ENCODE data around the gene CEP192.
"Not testable (repeated sequence)": the region's sequence is repeated elsewhere in the genome, so short reads cannot be mapped to it uniquely, and the experiment has no call there.

Gene CEP192

GRCh38 chr18:13067124-13067523 lies 76.0 kb downstream of the CEP192 start:
- no peak overlapping the region for H3K9ac ChIP-seq (ENCODE audit: low read length in 2 of 2)
- H3K36me3 ChIP-seq (ENCODE audit: control insufficient read depth in 2 of 2, insufficient read depth in 2 of 2, low read length in 2 of 2) = peaks cover 32 to 36% of the 10 kb centered on the region in 2 donors
- no peaks in the 10 kb centered on the region for H3K27me3 ChIP-seq (ENCODE audit: control insufficient read depth in 1 of 2, insufficient read depth in 2 of 2, low read length in 2 of 2)
- no peaks in the 10 kb centered on the region for H3K9me3 ChIP-seq (ENCODE audit: control insufficient read depth in 2 of 2, low read length in 2 of 2)
- H3K4me3 ChIP-seq (ENCODE audit: low read length in 2 of 2) = no peak overlapping the region
- no peaks in the 10 kb centered on the region for H3K4me1 ChIP-seq (ENCODE audit: control insufficient read depth, insufficient read depth, low read length)
- H3K27ac ChIP-seq (ENCODE audit: low read length) = no peak overlapping the region

GRCh38 chr18:13067966-13068365 lies 76.8 kb downstream of the CEP192 start:
- Histone ChIP-seq H3K4me1 (ENCODE audit: control insufficient read depth, insufficient read depth, low read length) (no peaks in the 10 kb centered on the region), H3K27ac (ENCODE audit: low read length) (no peak overlapping the region), H3K4me3 (ENCODE audit: low read length in 2 of 2) (no peak overlapping the region), H3K27me3 (ENCODE audit: control insufficient read depth in 1 of 2, insufficient read depth in 2 of 2, low read length in 2 of 2) (no peaks in the 10 kb centered on the region), H3K36me3 (ENCODE audit: control insufficient read depth in 2 of 2, insufficient read depth in 2 of 2, low read length in 2 of 2) (peaks cover 33 to 36% of the 10 kb centered on the region in 2 donors), H3K9ac (ENCODE audit: low read length in 2 of 2) (no peak overlapping the region), H3K9me3 (ENCODE audit: control insufficient read depth in 2 of 2, low read length in 2 of 2) (no peaks in the 10 kb centered on the region)

- H3K4me3 ChIP-seq (ENCODE audit: low read length in 2 of 2) = no peak overlapping the region
- H3K9me3 ChIP-seq (ENCODE audit: control insufficient read depth in 2 of 2, low read length in 2 of 2) = no peaks in the 10 kb centered on the region
- H3K27me3 ChIP-seq (ENCODE audit: control insufficient read depth in 1 of 2, insufficient read depth in 2 of 2, low read length in 2 of 2) = no peaks in the 10 kb centered on the region
- H3K27ac ChIP-seq (ENCODE audit: low read length) = no peak overlapping the region
- H3K36me3 ChIP-seq (ENCODE audit: control insufficient read depth in 2 of 2, insufficient read depth in 2 of 2, low read length in 2 of 2) = peaks cover 43 to 53% of the 10 kb centered on the region in 2 donors
- H3K9ac ChIP-seq (ENCODE audit: low read length in 2 of 2) = no peak overlapping the region
- H3K4me1 ChIP-seq (ENCODE audit: control insufficient read depth, insufficient read depth, low read length) = no peaks in the 10 kb centered on the region
Observed at GRCh38 chr18:13070460-13070859, 79.3 kb downstream of the CEP192 start.

GRCh38 chr18:13076886-13077285 lies 85.7 kb downstream of the CEP192 start:
- H3K4me1 ChIP-seq (ENCODE audit: control insufficient read depth, insufficient read depth, low read length) = no peaks in the 10 kb centered on the region
- H3K9me3 ChIP-seq (ENCODE audit: control insufficient read depth in 2 of 2, low read length in 2 of 2) = no peaks in the 10 kb centered on the region
- H3K27ac ChIP-seq (ENCODE audit: low read length) = no peak overlapping the region
- H3K27me3 ChIP-seq (ENCODE audit: control insufficient read depth in 1 of 2, insufficient read depth in 2 of 2, low read length in 2 of 2) = no peaks in the 10 kb centered on the region
- peaks cover 16 to 25% of the 10 kb centered on the region in 2 donors for H3K36me3 ChIP-seq (ENCODE audit: control insufficient read depth in 2 of 2, insufficient read depth in 2 of 2, low read length in 2 of 2)
- H3K4me3 ChIP-seq (ENCODE audit: low read length in 2 of 2) = no peak overlapping the region
- H3K9ac ChIP-seq (ENCODE audit: low read length in 2 of 2) = no peak overlapping the region

GRCh38 chr18:13077473-13077872 lies 86.3 kb downstream of the CEP192 start:
- H3K9me3 ChIP-seq (ENCODE audit: control insufficient read depth in 2 of 2, low read length in 2 of 2) = no peaks in the 10 kb centered on the region
- no peaks in the 10 kb centered on the region for H3K27me3 ChIP-seq (ENCODE audit: control insufficient read depth in 1 of 2, insufficient read depth in 2 of 2, low read length in 2 of 2)
- no peak overlapping the region for H3K9ac ChIP-seq (ENCODE audit: low read length in 2 of 2)
- no peak overlapping the region for H3K27ac ChIP-seq (ENCODE audit: low read length)
- H3K36me3 ChIP-seq (ENCODE audit: control insufficient read depth in 2 of 2, insufficient read depth in 2 of 2, low read length in 2 of 2) = peaks cover 13 to 25% of the 10 kb centered on the region in 2 donors
- no peaks in the 10 kb centered on the region for H3K4me1 ChIP-seq (ENCODE audit: control insufficient read depth, insufficient read depth, low read length)
- no peak overlapping the region for H3K4me3 ChIP-seq (ENCODE audit: low read length in 2 of 2)

- not testable (repeated sequence) for H3K4me3 ChIP-seq (ENCODE audit: low read length in 2 of 2); H3K27ac ChIP-seq (ENCODE audit: low read length); H3K27me3 ChIP-seq (ENCODE audit: control insufficient read depth in 1 of 2, insufficient read depth in 2 of 2, low read length in 2 of 2); H3K9ac ChIP-seq (ENCODE audit: low read length in 2 of 2); H3K4me1 ChIP-seq (ENCODE audit: control insufficient read depth, insufficient read depth, low read length); H3K9me3 ChIP-seq (ENCODE audit: control insufficient read depth in 2 of 2, low read length in 2 of 2)
- peaks cover 13 to 20% of the 10 kb centered on the region in 2 donors for H3K36me3 ChIP-seq (ENCODE audit: control insufficient read depth in 2 of 2, insufficient read depth in 2 of 2, low read length in 2 of 2)
Observed at GRCh38 chr18:13078065-13078464, 86.9 kb downstream of the CEP192 start.

GRCh38 chr18:13086906-13087305 lies 95.7 kb downstream of the CEP192 start:
- Histone ChIP-seq H3K27me3 (ENCODE audit: control insufficient read depth in 1 of 2, insufficient read depth in 2 of 2, low read length in 2 of 2) (no peaks in the 10 kb centered on the region), H3K4me1 (ENCODE audit: control insufficient read depth, insufficient read depth, low read length) (no peaks in the 10 kb centered on the region), H3K4me3 (ENCODE audit: low read length in 2 of 2) (no peak overlapping the region), H3K36me3 (ENCODE audit: control insufficient read depth in 2 of 2, insufficient read depth in 2 of 2, low read length in 2 of 2) (peaks cover 12 to 13% of the 10 kb centered on the region in 2 donors), H3K27ac (ENCODE audit: low read length) (no peak overlapping the region), H3K9ac (ENCODE audit: low read length in 2 of 2) (no peak overlapping the region), H3K9me3 (ENCODE audit: control insufficient read depth in 2 of 2, low read length in 2 of 2) (no peaks in the 10 kb centered on the region)

- no peak overlapping the region for H3K9ac ChIP-seq (ENCODE audit: low read length in 2 of 2)
- H3K4me3 ChIP-seq (ENCODE audit: low read length in 2 of 2) = no peak overlapping the region
- H3K27me3 ChIP-seq (ENCODE audit: control insufficient read depth in 1 of 2, insufficient read depth in 2 of 2, low read length in 2 of 2) = no peaks in the 10 kb centered on the region
- peaks cover 29 to 42% of the 10 kb centered on the region in 2 donors for H3K36me3 ChIP-seq (ENCODE audit: control insufficient read depth in 2 of 2, insufficient read depth in 2 of 2, low read length in 2 of 2)
- H3K27ac ChIP-seq (ENCODE audit: low read length) = no peak overlapping the region
- no peaks in the 10 kb centered on the region for H3K9me3 ChIP-seq (ENCODE audit: control insufficient read depth in 2 of 2, low read length in 2 of 2)
- no peaks in the 10 kb centered on the region for H3K4me1 ChIP-seq (ENCODE audit: control insufficient read depth, insufficient read depth, low read length)
Observed at GRCh38 chr18:13095466-13095865, 104.3 kb downstream of the CEP192 start.

- H3K27me3 ChIP-seq (ENCODE audit: control insufficient read depth in 1 of 2, insufficient read depth in 2 of 2, low read length in 2 of 2) = no peaks in the 10 kb centered on the region
- no peak overlapping the region for H3K9ac ChIP-seq (ENCODE audit: low read length in 2 of 2)
- no peaks in the 10 kb centered on the region for H3K4me1 ChIP-seq (ENCODE audit: control insufficient read depth, insufficient read depth, low read length)
- H3K9me3 ChIP-seq (ENCODE audit: control insufficient read depth in 2 of 2, low read length in 2 of 2) = no peaks in the 10 kb centered on the region
- H3K27ac ChIP-seq (ENCODE audit: low read length) = no peak overlapping the region
- no peak overlapping the region for H3K4me3 ChIP-seq (ENCODE audit: low read length in 2 of 2)
- peaks cover 23 to 42% of the 10 kb centered on the region in 2 donors for H3K36me3 ChIP-seq (ENCODE audit: control insufficient read depth in 2 of 2, insufficient read depth in 2 of 2, low read length in 2 of 2)
Observed at GRCh38 chr18:13096232-13096631, 105.1 kb downstream of the CEP192 start.

- Histone ChIP-seq H3K9ac (ENCODE audit: low read length in 2 of 2) (no peak overlapping the region), H3K9me3 (ENCODE audit: control insufficient read depth in 2 of 2, low read length in 2 of 2) (no peaks in the 10 kb centered on the region), H3K4me1 (ENCODE audit: control insufficient read depth, insufficient read depth, low read length) (no peaks in the 10 kb centered on the region), H3K27me3 (ENCODE audit: control insufficient read depth in 1 of 2, insufficient read depth in 2 of 2, low read length in 2 of 2) (no peaks in the 10 kb centered on the region), H3K27ac (ENCODE audit: low read length) (no peak overlapping the region), H3K36me3 (ENCODE audit: control insufficient read depth in 2 of 2, insufficient read depth in 2 of 2, low read length in 2 of 2) (peaks cover 28 to 46% of the 10 kb centered on the region in 2 donors), H3K4me3 (ENCODE audit: low read length in 2 of 2) (no peak overlapping the region)
Observed at GRCh38 chr18:13096719-13097118, 105.6 kb downstream of the CEP192 start.

- H3K27me3 ChIP-seq (ENCODE audit: control insufficient read depth in 1 of 2, insufficient read depth in 2 of 2, low read length in 2 of 2); H3K4me3 ChIP-seq (ENCODE audit: low read length in 2 of 2); H3K9ac ChIP-seq (ENCODE audit: low read length in 2 of 2); H3K27ac ChIP-seq (ENCODE audit: low read length); H3K4me1 ChIP-seq (ENCODE audit: control insufficient read depth, insufficient read depth, low read length); H3K9me3 ChIP-seq (ENCODE audit: control insufficient read depth in 2 of 2, low read length in 2 of 2): not testable (repeated sequence)
- H3K36me3 ChIP-seq (ENCODE audit: control insufficient read depth in 2 of 2, insufficient read depth in 2 of 2, low read length in 2 of 2) = peaks cover 37 to 56% of the 10 kb centered on the region in 2 donors
Observed at GRCh38 chr18:13098104-13098503, 106.9 kb downstream of the CEP192 start.

All from stomach smooth muscle (tissue), 2 donors.